Neuronal stem cell (in vitro differentiated cells): ENCODE measurements around the gene TEPSIN.

Source experiments
- DNase-seq: peaks from one replicate; pipeline ENCODE4 v3.0.0-alpha.2; 2013; ENCODE audit warnings: low spot score
- H2AFZ ChIP-seq: one replicate; pipeline ENCODE4 v1.6.1; 2013; ENCODE audit warnings: mild to moderate bottlenecking, low read length, inconsistent platforms
- H2AK5ac ChIP-seq: 2 replicates; pipeline ENCODE4 v1.6.1; 2013; ENCODE audit warnings: low read depth, mild to moderate bottlenecking, inconsistent platforms, low read length, moderate library complexity, mixed read lengths
- H2BK120ac ChIP-seq: 2 replicates; pipeline ENCODE4 v1.6.1; 2013; ENCODE audit warnings: low read depth, mild to moderate bottlenecking, inconsistent platforms, low read length, moderate library complexity, mixed read lengths
- H2BK12ac ChIP-seq: one replicate; pipeline ENCODE4 v1.6.1; 2013; ENCODE audit warnings: low read length, inconsistent platforms
- H2BK15ac ChIP-seq: 2 replicates; pipeline ENCODE4 v1.6.1; 2013; ENCODE audit warnings: mild to moderate bottlenecking, low read length, inconsistent platforms, mixed read lengths
- H2BK5ac ChIP-seq: one replicate; pipeline ENCODE4 v1.6.1; 2013; ENCODE audit warnings: inconsistent platforms, mild to moderate bottlenecking, low read length, moderate library complexity
- H3K14ac ChIP-seq: one replicate; pipeline ENCODE4 v1.6.1; 2013; ENCODE audit warnings: low read length, inconsistent platforms
- H3K18ac ChIP-seq: 2 replicates; pipeline ENCODE4 v1.6.1; 2013; ENCODE audit warnings: low read length, inconsistent platforms
- H3K23ac ChIP-seq: 2 replicates; pipeline ENCODE4 v1.6.1; 2013; ENCODE audit warnings: low read depth, mild to moderate bottlenecking, mixed read lengths, low read length, inconsistent platforms; ENCODE audit not compliant: poor library complexity
- H3K27ac ChIP-seq: replicated peaks from 3 replicates; pipeline ENCODE4 v1.5.1; 2013; ENCODE audit warnings: low read length, inconsistent platforms
- H3K27me3 ChIP-seq, 3 experiments: 2 replicates each; pipeline ENCODE4 v1.6.1; 2013; ENCODE audit warnings: low read length in 3 of 3, mild to moderate bottlenecking in 2 of 3, inconsistent platforms in 1 of 3, low read depth in 1 of 3, mixed read lengths in 1 of 3, moderate library complexity in 1 of 3; ENCODE audit not compliant: control insufficient read depth in 3 of 3, insufficient read depth in 3 of 3
- H3K36me3 ChIP-seq, 2 donors: replicated peaks in 1 of 2; 2 replicates each; pipeline ENCODE4 v1.6.1; 2013; ENCODE audit warnings: low read length in 2 of 2; ENCODE audit not compliant: control insufficient read depth in 2 of 2, insufficient read depth in 2 of 2
- H3K4ac ChIP-seq: 2 replicates; pipeline ENCODE4 v1.6.1; 2013; ENCODE audit warnings: inconsistent platforms, mild to moderate bottlenecking, low read length, moderate library complexity
- H3K4me1 ChIP-seq, 2 donors: 1 replicate in 1 of 2; 2 replicates in 1 of 2; pipeline ENCODE4 v1.6.1; 2013; ENCODE audit warnings: low read length in 2 of 2, low read depth in 1 of 2; ENCODE audit not compliant: control insufficient read depth in 2 of 2, insufficient read depth in 1 of 2
- H3K4me2 ChIP-seq: one replicate; pipeline ENCODE4 v1.6.1; 2013; ENCODE audit warnings: mild to moderate bottlenecking, low read length, inconsistent platforms; ENCODE audit not compliant: insufficient read depth, poor library complexity, severe bottlenecking
- H3K4me3 ChIP-seq, 2 donors: 2 replicates each; pipeline ENCODE4 v1.5.1; 2013; ENCODE audit warnings: low read length in 2 of 2, mild to moderate bottlenecking in 2 of 2, inconsistent platforms in 1 of 2, moderate library complexity in 1 of 2
- H3K79me1 ChIP-seq: one replicate; pipeline ENCODE4 v1.6.1; 2013; ENCODE audit warnings: low read depth, mild to moderate bottlenecking, inconsistent platforms, low read length, moderate library complexity
- H3K9ac ChIP-seq: one replicate; pipeline ENCODE4 v1.6.1; 2013; ENCODE audit warnings: mild to moderate bottlenecking, low read depth, low read length, inconsistent platforms; ENCODE audit not compliant: poor library complexity
- H3K9me3 ChIP-seq, 2 donors: replicated peaks in 1 of 2; 2 replicates each; pipeline versions ENCODE3 to v1.6.1; 2013; ENCODE audit warnings: low read length in 2 of 2, mild to moderate bottlenecking in 2 of 2, inconsistent platforms in 1 of 2, low read depth in 1 of 2, mixed read lengths in 1 of 2, moderate library complexity in 1 of 2; ENCODE audit not compliant: control insufficient read depth in 2 of 2, insufficient read depth in 1 of 2
- H4K8ac ChIP-seq: one replicate; pipeline ENCODE4 v1.6.1; 2013; ENCODE audit warnings: low read depth, mild to moderate bottlenecking, inconsistent platforms, low read length, moderate library complexity
- H4K91ac ChIP-seq: one replicate; pipeline ENCODE4 v1.6.1; 2013; ENCODE audit warnings: low read length, low read depth, mild to moderate bottlenecking, inconsistent platforms; ENCODE audit not compliant: poor library complexity
- WGBS, 2 donors: extraction: QIAGEN DNeasy Blood & Tissue Kit; methylation state at CpG; one replicate each; pipeline ENCODE4 v1.1.7; 2013; ENCODE audit warnings: missing lambda C conversion rate in 2 of 2, mixed read lengths in 1 of 2; ENCODE audit not compliant: insufficient read length in 2 of 2, insufficient replicate concordance in 1 of 2; ENCODE audit errors: extremely low coverage in 2 of 2; 5-methylcytosine and 5-hydroxymethylcytosine counted together

Gene TEPSIN

GRCh38 chr17:81231121-81231645 is 7.7 kb downstream of the TEPSIN start:
- no CpG with 5 or more reads among the region's 31 CpGs for WGBS, 2 donors
- Histone ChIP-seq H3K9me3 (peaks cover 0 to 6% of the 10 kb centered on the region in 2 donors), H3K23ac (peak overlapping the region; percentile 93), H3K4ac (no peak overlapping the region), H2BK5ac (no peak overlapping the region), H3K18ac (no peak overlapping the region), H3K9ac (peak overlapping the region; percentile 84), H3K79me1 (peaks cover 16% of the 10 kb centered on the region), H2AK5ac (no peak overlapping the region), H2BK120ac (no peak overlapping the region), H2BK12ac (peak overlapping the region; percentile 12), H2AFZ (no peak overlapping the region), H3K14ac (peak overlapping the region; percentile 94), H3K27me3 (no peaks in the 10 kb centered on the region), H3K36me3 (peaks cover 11 to 24% of the 10 kb centered on the region in 2 donors), H2BK15ac (no peak overlapping the region), H3K4me1 (no peaks in the 10 kb centered on the region), H3K4me3 (peak overlapping the region in 1 of 2 donors; percentile 73), H3K4me2 (no peak overlapping the region), H3K27ac (no peak overlapping the region), H4K91ac (no peak overlapping the region), H4K8ac (no peak overlapping the region)
- DNase-seq: no peak

GRCh38 chr17:81230043-81230820 is 8.6 kb downstream of the TEPSIN start:
- peak overlapping the region; percentile 55 for H3K23ac ChIP-seq
- no peak overlapping the region for H3K18ac ChIP-seq
- H3K27ac ChIP-seq: no peak overlapping the region
- DNase-seq: no peak
- no peak overlapping the region for H3K14ac ChIP-seq
- no peak overlapping the region for H2BK120ac ChIP-seq
- no peaks in the 10 kb centered on the region for H3K27me3 ChIP-seq
- WGBS, 2 donors: no CpG with 5 or more reads among the region's 26 CpGs
- no peak overlapping the region for H2BK15ac ChIP-seq
- peaks cover 10% of the 10 kb centered on the region for H3K79me1 ChIP-seq
- no peak overlapping the region for H3K4me2 ChIP-seq
- no peak overlapping the region for H3K9ac ChIP-seq
- H2AK5ac ChIP-seq: no peak overlapping the region
- no peak overlapping the region for H2AFZ ChIP-seq
- H3K4ac ChIP-seq: no peak overlapping the region
- H3K9me3 ChIP-seq: peaks cover 0 to 6% of the 10 kb centered on the region in 2 donors
- H3K4me1 ChIP-seq: no peaks in the 10 kb centered on the region
- no peak overlapping the region for H4K8ac ChIP-seq
- no peak overlapping the region for H4K91ac ChIP-seq
- H2BK12ac ChIP-seq: no peak overlapping the region
- H3K4me3 ChIP-seq: no peak overlapping the region
- peak overlapping the region; percentile 53 for H2BK5ac ChIP-seq
- H3K36me3 ChIP-seq: peaks cover 11 to 24% of the 10 kb centered on the region in 2 donors

- Histone ChIP-seq H3K79me1 (peaks cover 8% of the 10 kb centered on the region), H3K23ac (peak overlapping the region; percentile 12), H3K9ac (no peak overlapping the region), H3K36me3 (peaks cover 11 to 24% of the 10 kb centered on the region in 2 donors), H2BK15ac (no peak overlapping the region), H3K4me1 (no peaks in the 10 kb centered on the region), H3K4me3 (no peak overlapping the region), H2AFZ (no peak overlapping the region), H3K9me3 (peaks cover 0 to 6% of the 10 kb centered on the region in 2 donors), H2AK5ac (no peak overlapping the region), H3K14ac (no peak overlapping the region), H3K18ac (no peak overlapping the region), H3K4me2 (no peak overlapping the region), H3K27me3 (no peaks in the 10 kb centered on the region), H3K27ac (no peak overlapping the region), H4K8ac (no peak overlapping the region), H2BK120ac (no peak overlapping the region), H2BK12ac (no peak overlapping the region), H4K91ac (no peak overlapping the region), H3K4ac (no peak overlapping the region), H2BK5ac (no peak overlapping the region)
- no CpG with 5 or more reads among the region's 14 CpGs for WGBS, 2 donors
- no peak for DNase-seq
Observed at GRCh38 chr17:81229666-81229920, 9.3 kb downstream of the TEPSIN start.

- no peak overlapping the region for H3K14ac ChIP-seq
- peak overlapping the region; percentile 12 for H3K23ac ChIP-seq
- H3K36me3 ChIP-seq: peaks cover 11 to 24% of the 10 kb centered on the region in 2 donors
- H3K4me3 ChIP-seq: no peak overlapping the region
- H2AK5ac ChIP-seq: no peak overlapping the region
- H2BK120ac ChIP-seq: no peak overlapping the region
- peak overlapping the region; percentile 16 for H2BK5ac ChIP-seq
- no peaks in the 10 kb centered on the region for H3K27me3 ChIP-seq
- no peak overlapping the region for H3K9ac ChIP-seq
- peaks cover 7% of the 10 kb centered on the region for H3K79me1 ChIP-seq
- H3K18ac ChIP-seq: no peak overlapping the region
- no peak overlapping the region for H4K8ac ChIP-seq
- no peak for DNase-seq
- H3K27ac ChIP-seq: no peak overlapping the region
- no CpG with 5 or more reads among the region's 32 CpGs for WGBS, 2 donors
- H3K4ac ChIP-seq: no peak overlapping the region
- peaks cover 0 to 6% of the 10 kb centered on the region in 2 donors for H3K9me3 ChIP-seq
- H2BK15ac ChIP-seq: no peak overlapping the region
- no peaks in the 10 kb centered on the region for H3K4me1 ChIP-seq
- H2BK12ac ChIP-seq: no peak overlapping the region
- no peak overlapping the region for H2AFZ ChIP-seq
- H3K4me2 ChIP-seq: no peak overlapping the region
- H4K91ac ChIP-seq: no peak overlapping the region
Observed at GRCh38 chr17:81228834-81229665, 9.8 kb downstream of the TEPSIN start.
